Activated CD4-positive, alpha-beta T cell treated with anti-CD3 and anti-CD28 coated beads for 36 hours (primary cell): Measurements from ENCODE around the gene DGKI. TPM values are rescaled to one million over a fixed set of nuclear protein-coding genes. Genes with fewer than 3 reads are reported as not detected.

Experiments
- ATAC-seq: fragments of 200-7000 bp; cut with Tn5 transposase; one replicate; pipeline ENCODE4 v1.10.0; 2021; ENCODE audit warnings: mild to moderate bottlenecking, moderate library complexity
- CTCF ChIA-PET: fragments of 350-600 bp; sonication (Branson Sonifier 250); formaldehyde crosslinking; loops from one replicate; lab custom pipeline; 2021; ENCODE audit warnings: antibody characterized with exemption; lab: Charles Lee
- POLR2A ChIA-PET: fragments of 350-600 bp; sonication (Branson Sonifier 250); formaldehyde crosslinking; loops from one replicate; lab custom pipeline; 2021; ENCODE audit warnings: antibody characterized with exemption, inconsistent platforms; lab: Charles Lee
- DNase-seq: peaks from one replicate; pipeline ENCODE4 v3.0.0-alpha.2; 2020
- H3K27ac Mint-ChIP-seq: one replicate; pipeline ENCODE4 v1.8.0; 2021; ENCODE audit warnings: mixed read lengths
- H3K27me3 Mint-ChIP-seq: one replicate; pipeline ENCODE4 v1.8.0; 2021; ENCODE audit warnings: mixed read lengths
- H3K36me3 Mint-ChIP-seq: one replicate; pipeline ENCODE4 v1.8.0; 2021; ENCODE audit warnings: low read depth, mixed read lengths
- H3K4me1 Mint-ChIP-seq: one replicate; pipeline ENCODE4 v1.8.0; 2021; ENCODE audit warnings: mixed read lengths
- H3K4me3 Mint-ChIP-seq: one replicate; pipeline ENCODE4 v1.8.0; 2021; ENCODE audit warnings: mild to moderate bottlenecking, moderate library complexity, mixed read lengths
- H3K9me3 Mint-ChIP-seq: one replicate; pipeline ENCODE4 v1.8.0; 2021; ENCODE audit warnings: low read depth, mixed read lengths
- intact Hi-C, 2 experiments: fragments of 100-400 bp; cut with DNase I in 1 of 2; cut with micrococcal nuclease in 1 of 2; formaldehyde crosslinking; loops; one replicate each; pipeline versions ENCODE4 v1.14.2 to v1.15.1; 2022 to 2024; cut with DNase I, micrococcal nuclease
- total RNA-seq, 2 experiments: library from RNA; stranded (reverse); gene quantifications; one replicate each; pipeline ENCODE4 v1.2.3, GENCODE V29; 2021

DGKI gene
- total RNA-seq, 2 experiments from 2014 or later: 2.9 to 3.0 TPM

DNA sequence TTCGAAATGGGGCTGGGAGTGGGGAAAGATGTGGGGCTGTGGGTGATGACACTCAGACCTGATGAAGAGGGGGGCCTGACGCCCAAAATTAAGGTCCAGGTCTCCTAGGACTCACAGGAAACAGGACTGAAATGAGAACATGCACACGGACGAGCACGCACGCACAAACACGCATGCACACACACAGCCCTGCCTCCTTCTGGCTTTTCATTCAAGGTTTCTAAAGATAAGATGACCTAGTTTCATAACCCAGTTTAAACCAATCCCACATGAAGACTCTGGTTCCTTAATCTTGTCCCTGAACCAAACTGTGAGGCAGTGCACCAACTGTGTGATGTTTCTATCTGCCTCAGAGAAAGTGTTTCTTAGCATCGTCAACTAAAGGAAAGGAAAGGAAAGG, 162.0 kb downstream of the DGKI start:
- peaks cover 5% of the 10 kb centered on the region for H3K27me3 Mint-ChIP-seq
- H3K27ac Mint-ChIP-seq: no peak overlapping the region
- H3K4me1 Mint-ChIP-seq: no peaks in the 10 kb centered on the region
- DNase-seq: no peak
- ATAC-seq: no peak
- CTCF ChIA-PET: no interaction called here
- H3K9me3 Mint-ChIP-seq: no peaks in the 10 kb centered on the region
- POLR2A ChIA-PET: no interaction called here
- no peak overlapping the region for H3K4me3 Mint-ChIP-seq
- H3K36me3 Mint-ChIP-seq: no peaks in the 10 kb centered on the region
- intact Hi-C loops: no loop called here

DNA sequence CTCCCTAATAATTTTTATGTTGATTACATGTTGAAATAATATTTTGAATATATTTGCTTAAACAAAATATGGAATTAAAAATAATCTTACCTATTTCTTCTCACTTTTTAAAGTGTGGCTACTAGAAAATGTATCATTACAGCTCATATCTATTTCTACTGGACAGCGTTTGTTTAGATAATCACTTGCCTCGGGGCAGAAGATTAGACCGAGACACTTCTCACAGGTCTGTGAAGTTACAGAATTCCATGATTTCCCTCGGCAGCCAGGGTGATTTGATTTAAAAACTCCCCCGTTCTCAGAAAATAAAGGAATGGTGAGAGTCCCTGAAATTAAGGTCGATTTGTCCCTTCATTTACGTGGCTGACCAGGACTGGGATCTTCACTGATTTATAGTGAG, 162.5 kb downstream of the DGKI start:
- no peaks in the 10 kb centered on the region for H3K4me1 Mint-ChIP-seq
- no peak for ATAC-seq
- no peak for DNase-seq
- peaks cover 5% of the 10 kb centered on the region for H3K27me3 Mint-ChIP-seq
- ChIA-PET CTCF (no interaction called here), POLR2A (no interaction called here)
- intact Hi-C loops: no loop called here
- no peak overlapping the region for H3K4me3 Mint-ChIP-seq
- no peaks in the 10 kb centered on the region for H3K9me3 Mint-ChIP-seq
- no peak overlapping the region for H3K27ac Mint-ChIP-seq
- H3K36me3 Mint-ChIP-seq: no peaks in the 10 kb centered on the region

DNA sequence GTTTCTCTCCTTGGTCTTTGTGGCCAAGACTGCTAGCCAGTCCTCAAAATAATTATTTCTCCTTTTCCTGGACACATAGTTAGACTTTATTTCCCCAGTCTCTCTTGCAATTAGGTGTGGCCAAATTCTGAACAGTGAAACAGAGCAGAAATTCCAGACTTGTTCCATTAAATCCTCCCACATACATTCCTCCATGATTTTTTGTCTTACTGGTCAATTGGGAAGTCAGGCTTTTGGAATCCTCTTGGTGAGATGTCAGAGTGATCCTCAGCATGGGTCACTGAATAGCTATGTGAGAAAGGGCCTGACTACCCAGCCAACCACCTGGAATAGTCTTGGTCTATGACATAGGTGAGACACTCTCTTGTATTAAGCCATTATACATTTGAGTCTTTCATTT, 164.2 kb downstream of the DGKI start:
- H3K9me3 Mint-ChIP-seq: no peaks in the 10 kb centered on the region
- DNase-seq (no peak), ATAC-seq (no peak)
- H3K27ac Mint-ChIP-seq: no peak overlapping the region
- no peaks in the 10 kb centered on the region for H3K4me1 Mint-ChIP-seq
- no peak overlapping the region for H3K4me3 Mint-ChIP-seq
- intact Hi-C loops: no loop called here
- ChIA-PET POLR2A (no interaction called here), CTCF (interaction anchor here (0.6 kb wide), 1 partner anchor 1538 kb away, joined by 3 read pairs; no protein-coding TSS in a partner anchor)
- H3K27me3 Mint-ChIP-seq: peaks cover 9% of the 10 kb centered on the region
- H3K36me3 Mint-ChIP-seq: no peaks in the 10 kb centered on the region

DNA sequence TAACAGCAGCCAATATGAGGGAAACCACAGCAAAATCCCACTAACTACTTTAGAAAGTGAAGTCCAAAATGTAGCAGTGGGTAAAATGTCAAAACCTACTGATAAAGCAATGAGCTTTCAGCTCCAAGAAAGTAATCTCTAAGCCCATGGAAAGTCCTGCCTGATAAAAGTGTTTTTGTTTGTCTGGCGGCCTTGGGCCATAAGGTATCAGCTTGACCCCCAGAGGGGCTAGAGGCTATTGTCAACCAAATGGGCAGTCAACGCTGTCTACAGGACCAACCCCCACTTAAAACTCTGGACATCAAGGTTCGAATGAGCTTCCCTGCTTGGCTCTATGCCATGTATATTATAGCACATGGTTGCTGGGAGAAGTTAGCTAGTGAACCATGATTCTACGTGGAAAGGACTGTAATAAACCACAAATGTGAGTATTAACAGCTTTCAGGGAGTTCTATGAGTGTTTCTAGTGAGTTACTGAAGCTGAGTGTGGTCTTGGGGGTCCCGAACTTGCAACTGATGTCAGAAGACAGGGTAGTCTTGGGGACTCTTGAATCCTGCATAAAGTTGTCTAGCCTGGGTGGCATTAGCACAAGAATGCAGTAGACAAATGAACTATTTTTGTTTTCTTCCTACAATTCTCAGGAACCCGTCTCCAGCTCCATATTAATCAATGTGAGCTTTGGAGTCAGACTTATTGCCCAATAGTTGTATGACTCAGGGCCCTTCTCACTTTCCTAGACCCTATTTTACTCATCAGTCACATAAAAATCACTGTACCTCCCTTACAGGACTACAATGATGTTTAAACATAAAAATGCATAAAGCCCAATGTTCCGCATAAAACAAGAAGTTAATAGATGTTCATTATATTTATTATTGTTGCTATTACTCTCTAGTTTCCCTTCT, 164.9 kb downstream of the DGKI start:
- peaks cover 8% of the 10 kb centered on the region for H3K27me3 Mint-ChIP-seq
- POLR2A ChIA-PET: no interaction called here
- H3K36me3 Mint-ChIP-seq: no peaks in the 10 kb centered on the region
- no peaks in the 10 kb centered on the region for H3K4me1 Mint-ChIP-seq
- intact Hi-C loops: no loop called here
- no peak overlapping the region for H3K4me3 Mint-ChIP-seq
- DNase-seq: no peak
- no peak overlapping the region for H3K27ac Mint-ChIP-seq
- ATAC-seq: no peak
- CTCF ChIA-PET: interaction anchor here (0.6 to 1.2 kb wide), 2 partner anchors 12 to 1537 kb away, joined by 3 to 4 read pairs; no protein-coding TSS in a partner anchor
- no peaks in the 10 kb centered on the region for H3K9me3 Mint-ChIP-seq

DNA sequence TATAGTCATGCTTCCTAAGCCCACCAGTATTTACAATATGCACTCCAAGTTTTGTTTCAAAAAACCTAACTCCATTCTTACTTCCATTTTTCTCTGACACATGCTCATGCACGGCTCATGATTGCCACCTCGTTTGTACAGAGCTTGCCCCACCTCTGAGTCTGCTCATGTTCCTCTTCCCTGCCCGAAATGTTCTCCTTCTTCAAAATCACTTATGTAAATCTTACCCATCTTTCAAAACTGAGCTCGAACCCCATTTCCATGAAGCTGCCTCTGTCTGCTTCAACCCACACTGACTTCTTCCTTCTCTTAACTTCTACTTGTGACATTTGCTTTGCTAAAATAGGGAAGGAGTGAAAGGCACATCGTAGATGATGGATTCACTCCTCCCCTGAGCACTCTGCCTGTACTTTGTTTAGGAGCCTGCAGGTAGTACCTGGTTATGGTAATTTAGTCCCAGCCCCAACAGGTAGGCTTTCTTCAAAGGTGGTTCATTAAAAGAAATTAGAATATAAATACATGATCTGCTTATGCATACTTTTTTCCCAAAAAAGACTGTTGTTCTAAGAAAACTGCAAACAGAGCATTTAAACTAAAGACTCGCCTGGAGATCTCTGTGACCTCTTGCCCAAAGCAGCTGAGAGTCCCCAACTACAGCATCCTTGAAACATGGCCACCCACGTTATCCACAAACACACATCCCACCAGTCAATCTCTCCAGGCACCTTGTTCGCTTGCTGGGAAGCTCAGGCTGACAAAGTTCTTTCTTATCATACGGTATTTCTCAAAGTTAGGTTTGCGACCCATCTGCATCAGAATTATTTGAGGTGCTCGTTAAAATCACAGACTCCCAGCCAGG, 172.0 kb downstream of the DGKI start:
- H3K27ac Mint-ChIP-seq: no peak overlapping the region
- H3K4me3 Mint-ChIP-seq: no peak overlapping the region
- no peaks in the 10 kb centered on the region for H3K4me1 Mint-ChIP-seq
- peaks cover 23% of the 10 kb centered on the region for H3K27me3 Mint-ChIP-seq
- DNase-seq (no peak), ATAC-seq (no peak)
- CTCF ChIA-PET: interaction anchor here (0.9 to 1.5 kb wide), 2 partner anchors 19 to 148 kb away, joined by 4 to 5 read pairs; no protein-coding TSS in a partner anchor
- POLR2A ChIA-PET: no interaction called here
- no peaks in the 10 kb centered on the region for H3K36me3 Mint-ChIP-seq
- intact Hi-C loops: no loop called here
- H3K9me3 Mint-ChIP-seq: no peaks in the 10 kb centered on the region

DNA sequence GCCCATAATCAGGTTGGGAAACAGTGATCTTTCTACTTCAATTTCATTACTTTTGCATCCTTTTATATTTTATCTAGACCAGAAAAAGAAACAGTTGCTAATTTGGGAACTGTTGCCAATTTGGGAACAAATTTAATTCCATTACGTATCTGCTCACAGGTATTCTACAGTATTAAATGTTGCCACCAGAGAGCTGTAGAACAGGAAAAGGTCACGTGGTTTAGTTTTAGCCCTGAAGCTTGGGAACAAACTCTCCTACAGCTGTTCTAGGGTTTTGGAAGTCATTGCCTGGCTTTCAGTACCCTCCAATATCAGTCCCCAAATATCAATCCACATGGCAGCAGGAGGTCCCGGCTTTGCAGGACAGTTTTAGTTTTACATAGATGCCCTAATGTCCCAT, 172.7 kb downstream of the DGKI start:
- POLR2A ChIA-PET: no interaction called here
- H3K36me3 Mint-ChIP-seq: no peaks in the 10 kb centered on the region
- intact Hi-C loops: no loop called here
- DNase-seq (no peak), ATAC-seq (no peak)
- no peak overlapping the region for H3K4me3 Mint-ChIP-seq
- H3K4me1 Mint-ChIP-seq: no peaks in the 10 kb centered on the region
- H3K27ac Mint-ChIP-seq: no peak overlapping the region
- no peaks in the 10 kb centered on the region for H3K9me3 Mint-ChIP-seq
- CTCF ChIA-PET: interaction anchor here (0.6 to 1.5 kb wide), 3 partner anchors 18 to 149 kb away, joined by 3 to 5 read pairs (median 4); no protein-coding TSS in a partner anchor
- H3K27me3 Mint-ChIP-seq: peaks cover 23% of the 10 kb centered on the region

DNA sequence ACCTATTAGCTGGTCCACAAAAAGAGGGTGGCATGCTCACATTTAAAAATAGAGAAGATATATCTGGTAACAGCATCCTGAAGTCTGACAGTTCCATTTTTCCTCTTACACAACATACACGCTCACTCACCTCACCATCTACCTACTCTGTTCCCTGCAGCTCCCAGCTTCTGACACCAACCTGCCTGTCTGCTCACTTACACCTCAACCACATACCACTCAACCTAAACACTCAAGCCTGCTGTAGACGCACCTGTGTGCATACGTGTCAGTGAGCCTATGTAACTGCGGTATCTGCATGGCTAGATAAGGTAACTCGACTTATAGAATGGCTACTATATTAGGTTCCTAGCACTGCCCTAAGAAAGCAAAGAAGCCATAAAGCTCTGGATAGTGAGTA, 174.9 kb downstream of the DGKI start:
- DNase-seq (no peak), ATAC-seq (no peak)
- ChIA-PET POLR2A (no interaction called here), CTCF (interaction anchor here (1.9 kb wide), 1 partner anchor 16 kb away, joined by 9 read pairs; no protein-coding TSS in a partner anchor)
- Mint-ChIP-seq H3K27me3 (peaks cover 19% of the 10 kb centered on the region), H3K4me3 (no peak overlapping the region), H3K36me3 (no peaks in the 10 kb centered on the region), H3K27ac (no peak overlapping the region), H3K4me1 (no peaks in the 10 kb centered on the region), H3K9me3 (no peaks in the 10 kb centered on the region)
- intact Hi-C loops: no loop called here

DNA sequence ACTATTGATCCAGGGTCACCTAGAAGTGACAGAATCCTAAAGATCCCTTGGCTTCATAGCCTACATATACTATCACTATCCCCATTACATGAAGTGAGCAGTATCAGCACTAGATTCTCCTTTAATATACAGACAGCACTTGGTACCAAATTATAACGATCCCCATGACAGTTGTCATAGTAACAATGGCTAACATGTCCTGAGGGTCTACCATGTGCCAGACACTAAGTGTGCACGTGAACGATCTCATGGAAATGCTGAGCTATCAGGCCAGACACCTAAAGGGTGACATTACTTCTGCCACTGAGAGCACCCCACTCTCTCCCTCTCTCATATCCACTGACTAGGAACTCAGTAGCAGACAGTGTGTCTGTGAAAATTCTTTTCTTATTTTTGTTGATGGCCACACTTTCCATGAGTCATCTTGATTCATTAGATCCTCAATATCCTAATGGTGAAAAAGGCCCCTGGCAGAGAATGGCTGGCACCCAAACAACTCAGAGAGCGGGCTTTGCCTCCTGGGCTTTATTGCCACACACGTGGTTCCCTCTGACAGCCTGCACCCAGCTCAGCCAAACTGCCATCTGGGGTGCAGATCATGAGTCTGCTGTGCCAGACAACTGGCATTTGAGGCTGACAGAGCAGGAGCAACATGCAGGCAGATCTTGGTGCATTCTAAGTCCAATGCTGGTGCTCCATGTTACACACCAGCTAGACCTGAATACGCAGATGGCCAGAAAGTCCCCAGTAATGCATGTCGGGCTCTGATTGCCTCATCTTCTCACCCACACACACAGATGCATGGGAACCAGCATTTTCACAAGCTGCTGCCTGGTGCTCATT, 176.3 kb downstream of the DGKI start:
- ATAC-seq: peak; percentile 39
- intact Hi-C loops: no loop called here
- Mint-ChIP-seq H3K27me3 (peaks cover 16% of the 10 kb centered on the region), H3K4me1 (no peaks in the 10 kb centered on the region), H3K27ac (no peak overlapping the region), H3K4me3 (no peak overlapping the region), H3K36me3 (no peaks in the 10 kb centered on the region), H3K9me3 (no peaks in the 10 kb centered on the region)
- ChIA-PET CTCF (interaction anchor here (0.7 to 1.9 kb wide), 4 partner anchors 11 to 482 kb away, joined by 3 to 9 read pairs (median 5); no protein-coding TSS in a partner anchor), POLR2A (interaction anchor here (0.6 to 0.8 kb wide), 2 partner anchors 125 to 341 kb away, joined by 7 to 12 read pairs; no protein-coding TSS in a partner anchor)
- DNase-seq: peak; percentile 9

DNA sequence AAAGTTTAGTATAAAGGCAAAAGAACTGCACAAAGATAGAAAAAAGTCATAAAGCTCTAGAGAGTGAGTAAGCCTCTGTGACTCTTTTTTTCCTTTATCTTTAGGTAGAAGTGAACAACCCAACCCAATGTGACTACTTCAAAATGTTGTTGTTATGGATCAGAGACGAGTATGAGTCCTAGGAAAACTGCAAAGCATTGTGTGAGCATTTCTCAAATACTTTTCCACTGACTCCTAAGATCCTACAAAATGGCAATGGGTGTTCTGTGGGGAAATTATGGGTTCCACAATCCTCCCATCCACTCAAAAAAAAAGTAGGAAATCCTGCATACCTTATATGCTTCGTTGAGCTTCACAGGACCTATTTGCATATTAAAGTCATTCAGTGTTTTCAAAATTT, 177.1 kb downstream of the DGKI start:
- H3K27ac Mint-ChIP-seq: no peak overlapping the region
- H3K4me3 Mint-ChIP-seq: no peak overlapping the region
- no peaks in the 10 kb centered on the region for H3K36me3 Mint-ChIP-seq
- intact Hi-C loops: no loop called here
- CTCF ChIA-PET: interaction anchor here (1.0 kb wide), 1 partner anchor 43 kb away, joined by 4 read pairs; no protein-coding TSS in a partner anchor
- no peaks in the 10 kb centered on the region for H3K9me3 Mint-ChIP-seq
- ATAC-seq (no peak), DNase-seq (no peak)
- POLR2A ChIA-PET: interaction anchor here (0.8 kb wide), 1 partner anchor 124 kb away, joined by 7 read pairs; no protein-coding TSS in a partner anchor
- no peaks in the 10 kb centered on the region for H3K4me1 Mint-ChIP-seq
- H3K27me3 Mint-ChIP-seq: peaks cover 15% of the 10 kb centered on the region

DNA sequence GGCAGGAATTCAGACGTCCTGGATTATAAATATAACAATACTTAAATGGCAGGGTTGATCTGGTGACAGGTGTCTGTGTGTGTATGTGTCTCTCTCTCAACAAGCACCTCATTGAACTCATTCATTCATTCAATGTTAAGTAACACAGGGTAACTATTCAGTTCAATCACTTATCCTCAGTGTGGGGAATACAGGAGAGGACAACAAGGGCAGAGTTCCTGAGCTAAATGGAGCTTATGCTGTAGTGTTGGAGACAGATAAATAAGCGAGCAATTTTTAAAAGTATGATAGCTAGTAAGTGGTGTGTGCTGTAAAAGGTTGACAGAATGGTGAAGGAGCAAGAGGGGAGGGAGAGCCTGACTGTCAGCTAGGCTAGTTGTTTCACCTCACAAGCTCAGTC, 178.4 kb downstream of the DGKI start:
- Mint-ChIP-seq H3K27ac (no peak overlapping the region), H3K4me1 (no peaks in the 10 kb centered on the region), H3K9me3 (no peaks in the 10 kb centered on the region), H3K4me3 (no peak overlapping the region), H3K27me3 (peaks cover 16% of the 10 kb centered on the region), H3K36me3 (no peaks in the 10 kb centered on the region)
- no peak for ATAC-seq
- no peak for DNase-seq
- intact Hi-C loops: no loop called here
- ChIA-PET POLR2A (no interaction called here), CTCF (interaction anchor here (0.7 to 1.5 kb wide), 2 partner anchors 10 to 341 kb away, joined by 3 to 4 read pairs; no protein-coding TSS in a partner anchor)
